Neural progenitor cell (in vitro differentiated cells): Measurements from ENCODE around the gene NPSR1. TPM values are rescaled to one million over a fixed set of nuclear protein-coding genes. Genes with fewer than 3 reads are reported as not detected.

Experiments
- DNase-seq: peaks from one replicate; pipeline ENCODE4 v3.0.0-alpha.2; 2016; ENCODE audit warnings: low spot score
- H2AFZ ChIP-seq: fragments of 200-600 bp; sonication (generic); replicated peaks from 2 replicates; pipeline ENCODE4 v1.6.1; 2016; ENCODE audit warnings: antibody characterized with exemption
- H3F3A ChIP-seq: fragments of 200-600 bp; sonication (generic); 2 replicates; pipeline ENCODE4 v1.6.1; 2016; ENCODE audit warnings: antibody characterized with exemption, low read depth
- H3K27ac ChIP-seq: fragments of 200-600 bp; sonication (generic); 2 replicates; pipeline ENCODE4 v1.5.1; 2016; ENCODE audit warnings: mild to moderate bottlenecking
- H3K27me3 ChIP-seq: fragments of 200-600 bp; sonication (generic); 2 replicates; pipeline ENCODE4 v1.6.1; 2016; ENCODE audit warnings: mild to moderate bottlenecking, moderate library complexity
- H3K36me3 ChIP-seq: fragments of 200-600 bp; sonication (generic); 2 replicates; pipeline ENCODE4 v1.5.1; 2016
- H3K4me1 ChIP-seq: fragments of 200-600 bp; sonication (generic); 2 replicates; pipeline ENCODE4 v1.6.1; 2016; ENCODE audit warnings: mixed run types
- H3K4me2 ChIP-seq: fragments of 200-600 bp; sonication (generic); 2 replicates; pipeline ENCODE4 v1.6.1; 2016
- H3K4me3 ChIP-seq: fragments of 200-600 bp; sonication (generic); 2 replicates; pipeline ENCODE4 v1.5.1; 2016
- H3K79me2 ChIP-seq: fragments of 200-600 bp; sonication (generic); 2 replicates; pipeline ENCODE4 v1.6.1; 2016; ENCODE audit warnings: low read depth
- H3K9ac ChIP-seq: fragments of 200-600 bp; sonication (generic); 2 replicates; pipeline ENCODE4 v1.6.1; 2016
- H3K9me3 ChIP-seq: fragments of 200-600 bp; sonication (generic); 2 replicates; pipeline ENCODE4 v1.5.1; 2016; ENCODE audit warnings: low read depth
- H4K20me1 ChIP-seq: fragments of 200-600 bp; sonication (generic); 2 replicates; pipeline ENCODE4 v1.6.1; 2016; ENCODE audit warnings: low read depth
- H3K27ac Mint-ChIP-seq: 3 replicates; pipeline ENCODE4 v1.8.0; 2021; ENCODE audit warnings: mixed read lengths
- H3K27me3 Mint-ChIP-seq: 2 replicates; pipeline ENCODE4 v1.8.0; 2022; ENCODE audit warnings: low read depth, mild to moderate bottlenecking, inconsistent platforms, moderate library complexity, mixed read lengths; ENCODE audit not compliant: insufficient read depth
- H3K36me3 Mint-ChIP-seq: 3 replicates; pipeline ENCODE4 v1.8.0; 2021; ENCODE audit warnings: mixed read lengths
- H3K4me1 Mint-ChIP-seq: 3 replicates; pipeline ENCODE4 v1.8.0; 2021; ENCODE audit warnings: mixed read lengths
- H3K4me3 Mint-ChIP-seq: 3 replicates; pipeline ENCODE4 v1.8.0; 2021; ENCODE audit warnings: mild to moderate bottlenecking, moderate library complexity, mixed read lengths
- H3K9me3 Mint-ChIP-seq: 3 replicates; pipeline ENCODE4 v1.8.0; 2020; ENCODE audit warnings: mixed read lengths
- EZH2 ChIP-seq: fragments of 200-600 bp; sonication (generic); IDR thresholded peaks from 2 replicates; pipeline ENCODE4 v1.6.1; 2017; ENCODE audit warnings: antibody characterized with exemption, mild to moderate bottlenecking, moderate library complexity
- EZH2phosphoT487 ChIP-seq: fragments of 200-600 bp; sonication (generic); IDR thresholded peaks from 2 replicates; pipeline ENCODE4 v1.6.1; 2017; ENCODE audit warnings: antibody characterized with exemption
- total RNA-seq: library from RNA; depleted of rRNA; stranded (reverse); fragments of >200 nt; gene quantifications from 2 replicates; pipeline ENCODE4 v1.2.3, GENCODE V29; 2015; ENCODE audit warnings: low replicate concordance
- TF ChIP-seq, protein P1 (sequence below): fragments of 200-600 bp; sonication (generic); IDR thresholded peaks from 2 replicates; pipeline ENCODE4 v1.5.1; 2017; ENCODE audit warnings: antibody characterized with exemption, mild to moderate bottlenecking

Gene NPSR1
- total RNA-seq, 1 donor from 2014 or later: not detected

DNA sequence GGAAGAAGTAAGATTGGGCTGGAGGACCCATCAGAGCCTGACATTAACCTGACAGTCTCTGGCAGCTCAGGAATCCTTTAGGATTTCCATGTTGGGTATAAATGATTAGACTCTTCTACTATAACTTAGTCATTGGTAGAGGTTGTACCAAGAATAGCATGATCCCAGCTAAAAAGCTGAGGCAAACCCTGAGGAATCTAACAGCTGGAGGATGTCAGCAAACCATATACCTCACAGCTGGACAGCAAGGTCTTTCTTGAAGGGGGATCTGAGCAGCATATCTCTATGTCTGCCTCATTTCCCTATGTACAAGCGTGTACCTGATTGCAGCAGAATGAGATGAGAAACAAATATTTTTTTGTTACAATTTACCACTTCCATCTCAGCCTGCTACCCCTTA lies 103.2 kb downstream of the NPSR1 start:
- H2AFZ ChIP-seq: no peak overlapping the region

DNA sequence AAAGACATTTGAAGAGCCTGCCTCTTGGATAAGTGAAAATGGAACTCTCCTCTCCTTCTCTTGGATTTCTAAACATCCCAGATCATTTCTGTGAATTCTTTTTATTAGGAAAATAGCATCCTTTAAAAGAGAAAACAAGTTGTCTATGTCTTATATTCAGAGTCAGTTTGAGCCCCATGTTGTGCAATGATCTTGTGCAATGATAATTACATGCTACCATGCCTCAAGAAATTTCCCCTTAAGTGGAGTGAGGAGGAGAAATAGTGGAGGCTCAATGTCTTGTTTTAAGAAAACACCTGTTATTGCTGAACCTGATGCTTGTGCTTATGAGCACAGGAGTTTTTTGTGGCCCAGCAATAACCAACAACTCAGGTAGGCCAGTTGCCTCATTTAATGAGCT lies 103.6 kb downstream of the NPSR1 start:
- no peaks in the 10 kb centered on the region for H3K27me3 Mint-ChIP-seq
- DNase-seq: no peak
- Histone ChIP-seq H3K9me3 (no peaks in the 10 kb centered on the region), H4K20me1 (no peaks in the 10 kb centered on the region), H3K79me2 (no peaks in the 10 kb centered on the region), H3K4me1 (no peaks in the 10 kb centered on the region), H3K27ac (no peak overlapping the region), H3K36me3 (no peaks in the 10 kb centered on the region), H2AFZ (no peak overlapping the region), H3K4me2 (no peak overlapping the region), H3F3A (no peaks in the 10 kb centered on the region), H3K4me3 (no peak overlapping the region), H3K9ac (no peak overlapping the region), H3K27me3 (no peaks in the 10 kb centered on the region)
- H3K36me3 Mint-ChIP-seq: no peaks in the 10 kb centered on the region
- H3K9me3 Mint-ChIP-seq: no peaks in the 10 kb centered on the region
- TF ChIP-seq, protein P1, sequence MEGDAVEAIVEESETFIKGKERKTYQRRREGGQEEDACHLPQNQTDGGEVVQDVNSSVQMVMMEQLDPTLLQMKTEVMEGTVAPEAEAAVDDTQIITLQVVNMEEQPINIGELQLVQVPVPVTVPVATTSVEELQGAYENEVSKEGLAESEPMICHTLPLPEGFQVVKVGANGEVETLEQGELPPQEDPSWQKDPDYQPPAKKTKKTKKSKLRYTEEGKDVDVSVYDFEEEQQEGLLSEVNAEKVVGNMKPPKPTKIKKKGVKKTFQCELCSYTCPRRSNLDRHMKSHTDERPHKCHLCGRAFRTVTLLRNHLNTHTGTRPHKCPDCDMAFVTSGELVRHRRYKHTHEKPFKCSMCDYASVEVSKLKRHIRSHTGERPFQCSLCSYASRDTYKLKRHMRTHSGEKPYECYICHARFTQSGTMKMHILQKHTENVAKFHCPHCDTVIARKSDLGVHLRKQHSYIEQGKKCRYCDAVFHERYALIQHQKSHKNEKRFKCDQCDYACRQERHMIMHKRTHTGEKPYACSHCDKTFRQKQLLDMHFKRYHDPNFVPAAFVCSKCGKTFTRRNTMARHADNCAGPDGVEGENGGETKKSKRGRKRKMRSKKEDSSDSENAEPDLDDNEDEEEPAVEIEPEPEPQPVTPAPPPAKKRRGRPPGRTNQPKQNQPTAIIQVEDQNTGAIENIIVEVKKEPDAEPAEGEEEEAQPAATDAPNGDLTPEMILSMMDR: no peak
- no peak for TF ChIP-seq EZH2phosphoT487
- no peak for TF ChIP-seq EZH2
- no peak overlapping the region for H3K4me3 Mint-ChIP-seq
- H3K27ac Mint-ChIP-seq: no peak overlapping the region
- no peaks in the 10 kb centered on the region for H3K4me1 Mint-ChIP-seq

More for the DNA sequence above, 103.2 kb downstream of the NPSR1 start:
- Histone ChIP-seq H3K79me2 (no peaks in the 10 kb centered on the region), H3F3A (no peaks in the 10 kb centered on the region), H3K4me2 (no peak overlapping the region), H3K27ac (no peak overlapping the region), H3K36me3 (no peaks in the 10 kb centered on the region), H3K4me3 (no peak overlapping the region), H4K20me1 (no peaks in the 10 kb centered on the region), H3K27me3 (no peaks in the 10 kb centered on the region), H3K4me1 (no peaks in the 10 kb centered on the region), H3K9me3 (no peaks in the 10 kb centered on the region), H3K9ac (no peak overlapping the region)
- no peak for DNase-seq
- Mint-ChIP-seq H3K27me3 (no peaks in the 10 kb centered on the region), H3K4me3 (no peak overlapping the region), H3K36me3 (no peaks in the 10 kb centered on the region), H3K9me3 (no peaks in the 10 kb centered on the region), H3K4me1 (peaks cover 2% of the 10 kb centered on the region), H3K27ac (no peak overlapping the region)
- TF ChIP-seq EZH2 (no peak), EZH2phosphoT487 (no peak)
- TF ChIP-seq, protein P1: no peak

DNA sequence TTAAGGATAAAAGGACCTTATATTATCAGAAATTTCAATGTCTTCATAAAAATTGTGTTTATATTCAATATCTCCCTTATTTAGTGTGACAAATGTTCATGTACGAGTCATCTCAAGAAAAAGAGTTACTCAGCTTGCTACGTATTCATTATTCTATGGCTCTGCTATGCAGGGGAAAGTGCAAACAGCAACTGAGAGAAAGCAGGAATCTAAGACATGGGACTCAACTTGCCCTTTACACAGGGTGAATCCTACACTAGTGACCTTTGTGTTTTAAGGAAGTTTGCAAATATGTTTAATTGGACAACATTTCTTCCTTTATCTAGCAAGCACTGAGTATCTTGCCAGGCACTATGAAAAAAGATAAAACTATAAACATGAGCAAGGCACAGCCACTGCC lies 104.7 kb downstream of the NPSR1 start:
- no peaks in the 10 kb centered on the region for H3F3A ChIP-seq
- H3K4me1 Mint-ChIP-seq: no peaks in the 10 kb centered on the region
- DNase-seq: no peak
- no peak overlapping the region for H2AFZ ChIP-seq
- H3K27me3 Mint-ChIP-seq: no peaks in the 10 kb centered on the region
- no peak overlapping the region for H3K9ac ChIP-seq
- no peaks in the 10 kb centered on the region for H3K36me3 ChIP-seq
- no peaks in the 10 kb centered on the region for H3K4me1 ChIP-seq
- H3K9me3 Mint-ChIP-seq: no peaks in the 10 kb centered on the region
- H3K4me3 ChIP-seq: no peak overlapping the region
- no peaks in the 10 kb centered on the region for H3K36me3 Mint-ChIP-seq
- H3K79me2 ChIP-seq: no peaks in the 10 kb centered on the region
- no peak overlapping the region for H3K27ac Mint-ChIP-seq
- H3K4me3 Mint-ChIP-seq: no peak overlapping the region
- H4K20me1 ChIP-seq: no peaks in the 10 kb centered on the region
- no peak overlapping the region for H3K4me2 ChIP-seq
- no peaks in the 10 kb centered on the region for H3K27me3 ChIP-seq
- no peaks in the 10 kb centered on the region for H3K9me3 ChIP-seq
- TF ChIP-seq EZH2phosphoT487 (no peak), EZH2 (no peak)
- TF ChIP-seq, protein P1: no peak
- H3K27ac ChIP-seq: no peak overlapping the region
